H1 (cell line): Measurements from ENCODE around the gene MRPS16. TPM values are rescaled to one million over a fixed set of nuclear protein-coding genes. Genes with fewer than 3 reads are reported as not detected.

Experiments used
- E2F6 ChIP-seq: IDR thresholded peaks from 2 replicates; pipeline ENCODE4 v1.6.1; 2012; ENCODE audit warnings: inconsistent platforms
- polyA plus RNA-seq, 7 experiments: library from polyadenylated mRNA; depleted of rRNA in 3 of 7; stranded (reverse) in 5 of 7; unstranded in 2 of 7; fragments of >200 nt in 5 of 7; fragments of 200-250 nt in 2 of 7; gene quantifications; 1 replicate in 5 of 7; 2 replicates in 1 of 7; 4 replicates in 1 of 7; pipeline versions ENCODE4 v1.2.1 to v1.2.3, GENCODE V29; 2011 to 2013; ENCODE audit warnings: missing spikeins in 2 of 7, mixed read lengths in 2 of 7
- total RNA-seq: library from RNA; stranded (reverse); fragmentation: NEBNext Ultra II Directional; extraction: Animal tissue kit (Norgen Biotek cat#: 25700); gene quantifications from 2 replicates; pipeline ENCODE4 v1.2.1, GENCODE V29; 2021

Gene MRPS16
- total and polyA plus RNA-seq, 2 of the 8 experiments (the other 6 are each of a cell fraction or from before 2014, with no cell fraction given), result 125 to 203 TPM

DNA sequence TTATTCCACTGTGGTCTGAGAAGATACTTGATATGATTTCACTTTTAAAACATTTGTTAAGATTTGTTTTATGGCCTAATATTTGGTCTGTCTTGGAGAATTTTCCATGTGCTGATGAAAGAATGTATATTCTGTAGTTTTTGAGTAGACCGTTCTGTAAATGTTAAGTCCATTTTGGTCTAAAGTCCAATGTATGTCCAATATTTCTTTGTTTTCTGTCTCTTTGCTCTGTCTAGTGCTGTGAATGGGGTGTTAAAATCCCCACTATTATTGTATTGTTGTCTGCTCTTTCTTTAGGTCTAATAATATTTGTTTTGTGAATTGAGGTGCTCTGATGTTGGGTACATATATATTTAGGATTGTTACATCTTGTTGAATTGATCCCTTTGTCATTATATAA lies 36.7 kb downstream of the MRPS16 start (continued):
- TF ChIP-seq E2F6, result no peak
- TF ChIP-seq, all 59 proteins: peak for 0
